K562 (cell line): ENCODE measurements around the gene GJB4. TPM values are rescaled to one million over a fixed set of nuclear protein-coding genes. Genes with fewer than 3 reads are reported as not detected.

ENCODE experiments used
- ATAC-seq: fragments of 200-7000 bp; cut with Tn5 transposase; 3 replicates; pipeline ENCODE4 v1.9.1; 2020; ENCODE audit warnings: moderate library complexity
- BruUV-seq: library from RNA; stranded (reverse); fragments of 400-500 nt; replicated peaks from 2 replicates; lab custom pipeline; 2021; lab: Mats Ljungman, UMichigan
- CTCF ChIA-PET: fragments of 300-600 bp; formaldehyde crosslinking; extraction: SDS; loops from one replicate; lab custom pipeline; 2021; ENCODE audit warnings: low intra/inter-chr PET ratio; lab: Yijun Ruan, JAX
- POLR2A ChIA-PET: fragments of 300-600, 350-650 bp; sonication (Branson Sonifier 250); formaldehyde crosslinking; extraction: SDS; loops from one replicate; lab custom pipeline; 2021; ENCODE audit warnings: antibody characterized with exemption, inconsistent platforms; lab: Yijun Ruan, JAX
- DNase-seq, 4 experiments: peaks; one replicate each; pipeline versions ENCODE4 v3.0.0 to v3.0.0-alpha.2; 2011 to 2018; ENCODE audit warnings: low spot score in 3 of 4, mixed read lengths in 3 of 4; ENCODE audit errors: extremely low read depth in 1 of 4
- FAIRE-seq: peaks from 2 replicates; lab custom pipeline; 2011; peaks lifted over from hg19 to GRCh38; lab: Jason Lieb, UNC
- H2AFZ ChIP-seq: 2 replicates; pipeline ENCODE4 v1.6.0; 2011; ENCODE audit warnings: low read depth, low read length, control low read depth, inconsistent platforms
- H3K27ac ChIP-seq: fragments of 200-600 bp; 3 replicates; pipeline ENCODE4 v1.8.0; 2011; ENCODE audit warnings: low read depth, mild to moderate bottlenecking, control low read depth, inconsistent platforms, low read length, moderate library complexity, mixed read lengths; ENCODE audit errors: extremely low read depth
- H3K27me3 ChIP-seq, 2 experiments: fragments of 300-600 bp in 1 of 2; 2 replicates in 1 of 2; 3 replicates in 1 of 2; pipeline versions ENCODE4 v1.6.0 to v1.8.0; 2011; ENCODE audit warnings: inconsistent platforms in 2 of 2, low read length in 2 of 2, mild to moderate bottlenecking in 1 of 2, mixed read lengths in 1 of 2, moderate library complexity in 1 of 2; ENCODE audit not compliant: control insufficient read depth in 2 of 2, insufficient read depth in 2 of 2
- H3K36me3 ChIP-seq: fragments of 300-600 bp; 3 replicates; pipeline ENCODE4 v1.8.0; 2011; ENCODE audit warnings: mild to moderate bottlenecking, low read length, inconsistent platforms; ENCODE audit not compliant: control insufficient read depth, insufficient read depth
- H3K4me1 ChIP-seq, 2 experiments: fragments of 200-600 bp in 1 of 2; replicated peaks in 1 of 2; 2 replicates in 1 of 2; 3 replicates in 1 of 2; pipeline versions ENCODE4 v1.5.1 to v1.8.0; 2011; ENCODE audit warnings: inconsistent platforms in 2 of 2, low read length in 2 of 2, mild to moderate bottlenecking in 1 of 2, mixed read lengths in 1 of 2, moderate library complexity in 1 of 2; ENCODE audit not compliant: control insufficient read depth in 2 of 2, insufficient read depth in 2 of 2
- H3K4me2 ChIP-seq: 2 replicates; pipeline ENCODE4 v1.6.1; 2011; ENCODE audit warnings: low read length, control low read depth, inconsistent platforms, mixed read lengths; ENCODE audit not compliant: insufficient read depth
- H3K4me3 ChIP-seq: fragments of 200-600 bp; sonication (generic), shearing (Covaris generic); 2 replicates; pipeline ENCODE4 v1.5.1; 2016; ENCODE audit warnings: control low read depth, inconsistent platforms
- H3K79me2 ChIP-seq: fragments of 200-600 bp; 3 replicates; pipeline ENCODE4 v1.8.0; 2011; ENCODE audit warnings: low read length, inconsistent platforms; ENCODE audit not compliant: control insufficient read depth, insufficient read depth
- H3K9ac ChIP-seq, 2 experiments: 2 replicates each; pipeline versions ENCODE4 v1.6.0 to v1.6.1; 2011; ENCODE audit warnings: low read depth in 2 of 2, low read length in 2 of 2, control low read depth in 1 of 2, inconsistent platforms in 1 of 2, mild to moderate bottlenecking in 1 of 2, mixed read lengths in 1 of 2; ENCODE audit not compliant: insufficient read depth in 1 of 2
- H3K9me1 ChIP-seq: one replicate; pipeline ENCODE4 v1.6.0; 2011; ENCODE audit warnings: inconsistent platforms, mild to moderate bottlenecking, low read length, moderate library complexity; ENCODE audit not compliant: control insufficient read depth, insufficient read depth
- H3K9me3 ChIP-seq: replicated peaks from 2 replicates; pipeline ENCODE4 v1.5.1; 2011; ENCODE audit warnings: low read depth, low read length, inconsistent platforms; ENCODE audit not compliant: control insufficient read depth, insufficient read depth
- H4K20me1 ChIP-seq: replicated peaks from 2 replicates; pipeline ENCODE4 v1.6.1; 2011; ENCODE audit warnings: low read length, inconsistent platforms, mixed read lengths; ENCODE audit not compliant: control insufficient read depth, insufficient read depth
- CHD2 ChIP-seq: IDR thresholded peaks from 2 replicates; pipeline ENCODE4 v1.6.1; 2011; ENCODE audit warnings: low read depth, low read length
- FOXM1 ChIP-seq, 2 experiments: fragments of 450-650 bp in 1 of 2; sonication (generic) in 1 of 2; formaldehyde crosslinking in 1 of 2; IDR thresholded peaks; 2 replicates each; pipeline versions ENCODE4 v1.6.1 to v1.9.0; 2017 to 2022; ENCODE audit warnings: low read depth in 2 of 2, mild to moderate bottlenecking in 2 of 2, missing genetic modification reagents in 1 of 2, moderate library complexity in 1 of 2
- HNRNPK ChIP-seq: fragments of 200-400 bp; formaldehyde crosslinking; IDR thresholded peaks from one replicate; pipeline ENCODE4 v1.6.1; 2018; ENCODE audit warnings: mild to moderate bottlenecking, low read depth, low read length; ENCODE audit not compliant: poor library complexity, severe bottlenecking
- MTF1 ChIP-seq: fragments of 250-450 bp; sonication (Bioruptor Pico); IDR thresholded peaks from 2 replicates; pipeline ENCODE4 v1.9.0; 2021; ENCODE audit warnings: moderate library complexity, mild to moderate bottlenecking, inconsistent platforms, borderline replicate concordance
- PHF8 ChIP-seq: fragments of 200-600 bp; sonication (generic); IDR thresholded peaks from 2 replicates; pipeline ENCODE4 v1.6.1; 2012; ENCODE audit warnings: mixed run types, mild to moderate bottlenecking, inconsistent platforms, low read length, moderate library complexity, borderline replicate concordance
- SIX5 ChIP-seq, 2 experiments: IDR thresholded peaks; 2 replicates each; pipeline ENCODE4 v1.6.1; 2011; ENCODE audit warnings: low read length in 2 of 2, borderline replicate concordance in 1 of 2, low read depth in 1 of 2, mild to moderate bottlenecking in 1 of 2, moderate library complexity in 1 of 2; ENCODE audit not compliant: insufficient read depth in 1 of 2
- ZC3H11A ChIP-seq: IDR thresholded peaks from 2 replicates; pipeline ENCODE4 v1.6.1; 2012; ENCODE audit warnings: low read depth, low read length, improper control_type of control experiment
- ZNF445 ChIP-seq: fragments of 250-450 bp; sonication (Bioruptor Pico); IDR thresholded peaks from 2 replicates; pipeline ENCODE4 v1.4.0; 2020; ENCODE audit warnings: low read depth, mild to moderate bottlenecking, moderate library complexity
- ZNF717 ChIP-seq: fragments of 250-450 bp; sonication (Bioruptor Pico); IDR thresholded peaks from 2 replicates; pipeline ENCODE4 v1.5.0; 2021
- WGBS: fragments of 100-300 bp; shearing (Covaris generic); methylation state at CpG from one replicate; pipeline ENCODE4 v1.1.6; 2016; ENCODE audit warnings: low coverage, mixed read lengths; ENCODE audit not compliant: insufficient coverage; ENCODE audit errors: missing lambda C conversion rate; 5-methylcytosine and 5-hydroxymethylcytosine counted together
- in situ Hi-C: fragments of 300-500 bp; cut with MboI; formaldehyde crosslinking; loops from 4 replicates; pipeline ENCODE4 v1.15.0; 2018; ENCODE audit warnings: inconsistent platforms, mixed read lengths
- intact Hi-C: fragments of 100-400 bp; cut with micrococcal nuclease; formaldehyde crosslinking; loops from 2 replicates; pipeline ENCODE4 v1.14.2; 2022
- polyA plus RNA-seq, 8 experiments: library from polyadenylated mRNA; depleted of rRNA in 4 of 8; stranded (reverse) in 5 of 8; unstranded in 3 of 8; fragments of >200 nt; fragmentation: Nextera tagmentation in 2 of 8; fragmentation: Illumina TruSeq in 1 of 8; extraction: Ambion mirVana in 2 of 8; extraction: Trizol in 1 of 8; gene quantifications; 2 replicates each; pipeline versions ENCODE4 v1.2.1 to v1.2.3, GENCODE V29; 2011 to 2014; ENCODE audit warnings: inconsistent platforms in 1 of 8, missing spikeins in 1 of 8
- total RNA-seq, 7 experiments: library from RNA; depleted of rRNA in 6 of 7; stranded (reverse); fragments of >200 nt in 6 of 7; fragmentation: Illumina TruSeq in 2 of 7; extraction: Trizol in 2 of 7; gene quantifications; 2 replicates each; pipeline versions ENCODE4 v1.2.1 to v1.2.3, GENCODE V29; 2011 to 2021; ENCODE audit warnings: low replicate concordance in 1 of 7
- TF ChIP-seq, protein P1 (sequence below): sonication (generic); formaldehyde crosslinking; IDR thresholded peaks from 2 replicates; pipeline ENCODE4 v1.8.0; 2022; ENCODE audit warnings: mild to moderate bottlenecking, missing genetic modification reagents
- TF ChIP-seq, protein P2 (sequence below): fragments of 450-650 bp; conservative IDR thresholded peaks from 2 replicates; pipeline ENCODE4 v1.6.1; 2016; ENCODE audit warnings: missing genetic modification characterization, low read depth, mild to moderate bottlenecking, missing compliant biosample characterization, moderate library complexity

GJB4 gene
- total and polyA plus RNA-seq, 9 of the 15 experiments (the other 6 are each of a cell fraction or from before 2014, with no cell fraction given) = 0.03 TPM; not detected in 8

DNA sequence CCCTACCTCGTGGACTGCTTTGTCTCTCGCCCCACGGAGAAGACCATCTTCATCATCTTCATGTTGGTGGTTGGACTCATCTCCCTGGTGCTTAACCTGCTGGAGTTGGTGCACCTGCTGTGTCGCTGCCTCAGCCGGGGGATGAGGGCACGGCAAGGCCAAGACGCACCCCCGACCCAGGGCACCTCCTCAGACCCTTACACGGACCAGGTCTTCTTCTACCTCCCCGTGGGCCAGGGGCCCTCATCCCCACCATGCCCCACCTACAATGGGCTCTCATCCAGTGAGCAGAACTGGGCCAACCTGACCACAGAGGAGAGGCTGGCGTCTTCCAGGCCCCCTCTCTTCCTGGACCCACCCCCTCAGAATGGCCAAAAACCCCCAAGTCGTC is 35.2 kb downstream of the GJB4 start:
- TF ChIP-seq ZC3H11A (no peak), HNRNPK (no peak), PHF8 (no peak), FOXM1 (IDR thresholded peaks at IDR 0.05; ENCODE audit: low read depth) (no peak), FOXM1 (CRISPR knock-in tag; IDR thresholded peaks at IDR 0.05; ENCODE audit: low read depth) (no peak), ZNF717 (CRISPR knock-in tag) (no peak), SIX5 (IDR thresholded peaks at IDR 0.05; ENCODE audit: borderline replicate concordance in 1 of 2, insufficient read depth in 1 of 2, low read depth in 1 of 2, low read length in 2 of 2) (no peak), CHD2 (no peak), MTF1 (CRISPR knock-in tag) (no peak), ZNF445 (CRISPR knock-in tag) (no peak)
- TF ChIP-seq, protein P1, sequence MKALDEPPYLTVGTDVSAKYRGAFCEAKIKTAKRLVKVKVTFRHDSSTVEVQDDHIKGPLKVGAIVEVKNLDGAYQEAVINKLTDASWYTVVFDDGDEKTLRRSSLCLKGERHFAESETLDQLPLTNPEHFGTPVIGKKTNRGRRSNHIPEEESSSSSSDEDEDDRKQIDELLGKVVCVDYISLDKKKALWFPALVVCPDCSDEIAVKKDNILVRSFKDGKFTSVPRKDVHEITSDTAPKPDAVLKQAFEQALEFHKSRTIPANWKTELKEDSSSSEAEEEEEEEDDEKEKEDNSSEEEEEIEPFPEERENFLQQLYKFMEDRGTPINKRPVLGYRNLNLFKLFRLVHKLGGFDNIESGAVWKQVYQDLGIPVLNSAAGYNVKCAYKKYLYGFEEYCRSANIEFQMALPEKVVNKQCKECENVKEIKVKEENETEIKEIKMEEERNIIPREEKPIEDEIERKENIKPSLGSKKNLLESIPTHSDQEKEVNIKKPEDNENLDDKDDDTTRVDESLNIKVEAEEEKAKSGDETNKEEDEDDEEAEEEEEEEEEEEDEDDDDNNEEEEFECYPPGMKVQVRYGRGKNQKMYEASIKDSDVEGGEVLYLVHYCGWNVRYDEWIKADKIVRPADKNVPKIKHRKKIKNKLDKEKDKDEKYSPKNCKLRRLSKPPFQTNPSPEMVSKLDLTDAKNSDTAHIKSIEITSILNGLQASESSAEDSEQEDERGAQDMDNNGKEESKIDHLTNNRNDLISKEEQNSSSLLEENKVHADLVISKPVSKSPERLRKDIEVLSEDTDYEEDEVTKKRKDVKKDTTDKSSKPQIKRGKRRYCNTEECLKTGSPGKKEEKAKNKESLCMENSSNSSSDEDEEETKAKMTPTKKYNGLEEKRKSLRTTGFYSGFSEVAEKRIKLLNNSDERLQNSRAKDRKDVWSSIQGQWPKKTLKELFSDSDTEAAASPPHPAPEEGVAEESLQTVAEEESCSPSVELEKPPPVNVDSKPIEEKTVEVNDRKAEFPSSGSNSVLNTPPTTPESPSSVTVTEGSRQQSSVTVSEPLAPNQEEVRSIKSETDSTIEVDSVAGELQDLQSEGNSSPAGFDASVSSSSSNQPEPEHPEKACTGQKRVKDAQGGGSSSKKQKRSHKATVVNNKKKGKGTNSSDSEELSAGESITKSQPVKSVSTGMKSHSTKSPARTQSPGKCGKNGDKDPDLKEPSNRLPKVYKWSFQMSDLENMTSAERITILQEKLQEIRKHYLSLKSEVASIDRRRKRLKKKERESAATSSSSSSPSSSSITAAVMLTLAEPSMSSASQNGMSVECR (CRISPR knock-in tag) = no peak
- TF ChIP-seq, protein P2, sequence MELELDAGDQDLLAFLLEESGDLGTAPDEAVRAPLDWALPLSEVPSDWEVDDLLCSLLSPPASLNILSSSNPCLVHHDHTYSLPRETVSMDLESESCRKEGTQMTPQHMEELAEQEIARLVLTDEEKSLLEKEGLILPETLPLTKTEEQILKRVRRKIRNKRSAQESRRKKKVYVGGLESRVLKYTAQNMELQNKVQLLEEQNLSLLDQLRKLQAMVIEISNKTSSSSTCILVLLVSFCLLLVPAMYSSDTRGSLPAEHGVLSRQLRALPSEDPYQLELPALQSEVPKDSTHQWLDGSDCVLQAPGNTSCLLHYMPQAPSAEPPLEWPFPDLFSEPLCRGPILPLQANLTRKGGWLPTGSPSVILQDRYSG (tag) = no peak

More for the DNA sequence above, 35.2 kb downstream of the GJB4 start:
- H3K27me3 ChIP-seq = peaks cover 37 to 82% of the 10 kb centered on the region in 2 experiments
- intact Hi-C loops = no loop called here
- H3K4me3 ChIP-seq = no peak overlapping the region
- no peaks in the 10 kb centered on the region; the same call in 1 of the 2 replicates for H4K20me1 ChIP-seq
- H3K36me3 ChIP-seq = no peaks in the 10 kb centered on the region
- no peaks in the 10 kb centered on the region for H3K9me1 ChIP-seq
- no peaks in the 10 kb centered on the region for H3K9me3 ChIP-seq
- H3K27ac ChIP-seq = no peak overlapping the region
- H2AFZ ChIP-seq = no peak overlapping the region
- ATAC-seq (no peak), DNase-seq (no peak), FAIRE-seq (no peak)
- ChIA-PET POLR2A (no interaction called here), CTCF (no interaction called here)
- H3K4me2 ChIP-seq = no peak overlapping the region
- H3K9ac ChIP-seq = no peak overlapping the region
- H3K4me1 ChIP-seq = peaks cover 0 to 3% of the 10 kb centered on the region in 2 experiments; a peak in 1 of 5 replicates
- WGBS = under 1% methylated on average over 11 of the region's 12 CpGs
- H3K79me2 ChIP-seq = no peaks in the 10 kb centered on the region
- BruUV-seq = no TSS peak
- in situ Hi-C loops = no loop called here
